HG03457 (cell line): ENCODE data around the gene GZMH.
"Not testable (repeated sequence)": the region's sequence is repeated elsewhere in the genome, so short reads cannot be mapped to it uniquely, and the experiment has no call there.

Experiments
- ATAC-seq: cut with Tn5 transposase; IDR thresholded peaks from one replicate; pipeline ENCODE4 v1.9.1; 2021; ENCODE audit warnings: moderate number of reproducible peaks; ENCODE audit not compliant: unreplicated experiment

The GZMH gene

GRCh38 chr14:24609655-24610344 is at the start of gene GZMH:
TSS of gene GZMH (minus strand) at chr14:24609685. CDS start at chr14:24609613, 72 bp downstream.
- ATAC-seq, result no peak

GRCh38 chr14:24648361-24648760 is 38.9 kb upstream of the GZMH start:
- not testable (repeated sequence) for ATAC-seq

GRCh38 chr14:24639905-24640304 is 30.4 kb upstream of the GZMH start:
- no peak for ATAC-seq

- ATAC-seq, result no peak
Observed at GRCh38 chr14:24639270-24639669, 29.8 kb upstream of the GZMH start.

GRCh38 chr14:24634158-24634557 is 24.7 kb upstream of the GZMH start, which contains the start of gene GZMB:
TSS of gene GZMB (minus strand) at chr14:24634190. CDS start at chr14:24634160, 30 bp downstream.
- no peak for ATAC-seq

GRCh38 chr14:24633353-24633752 is 23.9 kb upstream of the GZMH start:
- no peak for ATAC-seq

GRCh38 chr14:24632761-24633160 is 23.3 kb upstream of the GZMH start:
- ATAC-seq, result no peak

- no peak for ATAC-seq
Observed at GRCh38 chr14:24632336-24632735, 22.9 kb upstream of the GZMH start.

GRCh38 chr14:24631749-24632335 is 22.4 kb upstream of the GZMH start:
- no peak for ATAC-seq

GRCh38 chr14:24630872-24631477 is 21.5 kb upstream of the GZMH start:
- no peak for ATAC-seq

- no peak for ATAC-seq
Observed at GRCh38 chr14:24630087-24630871, 20.8 kb upstream of the GZMH start.

- no peak for ATAC-seq
Observed at GRCh38 chr14:24629521-24629920, 20.0 kb upstream of the GZMH start.

GRCh38 chr14:24613747-24614146 is 4.3 kb upstream of the GZMH start:
- ATAC-seq, result no peak

GRCh38 chr14:24613241-24613640 is 3.8 kb upstream of the GZMH start:
- no peak for ATAC-seq

- no peak for ATAC-seq
Observed at GRCh38 chr14:24612196-24612595, 2.7 kb upstream of the GZMH start.

GRCh38 chr14:24607635-24608514 is 1.6 kb downstream of the GZMH start:
- ATAC-seq, result no peak

- no peak for ATAC-seq
Observed at GRCh38 chr14:24607081-24607480, 2.4 kb downstream of the GZMH start.

GRCh38 chr14:24606297-24606696 is 3.2 kb downstream of the GZMH start:
- no peak for ATAC-seq

GRCh38 chr14:24605435-24606190 is 3.9 kb downstream of the GZMH start:
- ATAC-seq, result peak; percentile 90

GRCh38 chr14:24597403-24597802 is 12.1 kb downstream of the GZMH start:
- ATAC-seq, result no peak
